Activated naive CD4-positive, alpha-beta T cell (primary cell): ENCODE data around the gene HEPN1.
"Not testable (repeated sequence)": the region's sequence is repeated elsewhere in the genome, so short reads cannot be mapped to it uniquely, and the experiment has no call there.

Experiments
- DNase-seq, 4 experiments: peaks; one replicate each; lab custom pipeline; 2025; lab: John Stamatoyannopoulos, UW

The HEPN1 gene

GRCh38 chr11:124942466-124943253, 23.6 kb downstream of the HEPN1 start:
- DNase-seq: no peak

DNA sequence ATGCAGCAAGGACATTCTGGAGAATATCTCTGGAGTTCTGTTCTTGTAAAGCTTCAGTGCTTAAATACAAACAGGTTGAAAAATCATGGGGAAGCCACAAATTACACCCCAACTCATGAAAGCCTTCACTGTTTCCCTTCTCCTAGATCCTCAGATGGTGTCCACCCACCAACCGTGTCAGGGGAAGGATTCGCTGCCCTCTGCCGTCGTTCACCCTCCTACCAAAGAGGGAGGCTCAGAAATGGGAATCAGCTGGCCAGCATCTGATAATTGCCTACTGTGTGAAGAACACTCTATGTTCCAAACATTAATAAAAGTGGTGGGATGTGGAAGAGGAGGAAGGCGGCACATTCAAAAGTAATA, 24.2 kb downstream of the HEPN1 start:
- no peak for DNase-seq

DNA sequence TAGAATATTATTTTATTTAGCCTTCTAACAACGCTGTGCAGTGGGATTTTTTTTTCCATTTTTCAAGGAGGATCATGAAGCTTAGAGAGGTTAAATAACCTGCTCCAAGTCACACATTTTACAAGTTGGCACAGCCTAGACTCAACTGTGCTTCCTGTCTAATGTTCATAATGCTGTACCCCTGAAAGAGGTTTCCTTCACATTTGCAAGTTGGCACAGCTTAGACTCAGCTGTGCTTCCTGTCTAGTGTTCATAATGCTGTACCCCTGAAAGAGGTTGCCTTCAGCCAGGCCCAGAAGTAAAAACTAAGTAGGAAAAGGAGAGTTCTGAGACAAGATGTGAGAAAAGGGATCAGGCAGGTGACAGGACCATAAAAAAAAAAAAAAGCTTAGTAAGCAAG, 24.7 kb downstream of the HEPN1 start:
- no peak for DNase-seq

GRCh38 chr11:124944565-124944964, 25.5 kb downstream of the HEPN1 start:
- no peak for DNase-seq

- DNase-seq: no peak
Measured at GRCh38 chr11:124945826-124946225, 26.8 kb downstream of the HEPN1 start.

DNA sequence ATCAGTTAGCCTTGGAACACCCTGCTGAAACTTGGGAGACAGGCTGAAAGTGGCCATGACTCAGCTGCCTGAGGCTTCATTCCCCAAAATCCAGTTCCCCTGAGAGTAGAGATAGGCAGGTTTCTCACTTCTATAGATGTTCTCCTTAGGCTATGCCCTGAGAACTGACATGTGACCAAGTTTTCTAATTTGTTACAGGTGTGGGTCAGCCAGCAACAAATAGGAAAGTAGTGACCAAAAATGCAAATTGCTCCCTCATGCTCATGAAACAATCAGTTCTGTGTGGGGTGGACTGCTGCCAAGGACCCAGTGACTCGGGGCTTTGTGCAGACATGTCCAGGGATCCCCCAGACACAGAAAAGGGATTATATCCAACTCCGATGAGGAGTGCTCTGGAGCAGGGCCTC, 27.7 kb downstream of the HEPN1 start:
- no peak for DNase-seq

- DNase-seq: no peak
Measured at GRCh38 chr11:124950601-124951330, 31.7 kb downstream of the HEPN1 start.

DNA sequence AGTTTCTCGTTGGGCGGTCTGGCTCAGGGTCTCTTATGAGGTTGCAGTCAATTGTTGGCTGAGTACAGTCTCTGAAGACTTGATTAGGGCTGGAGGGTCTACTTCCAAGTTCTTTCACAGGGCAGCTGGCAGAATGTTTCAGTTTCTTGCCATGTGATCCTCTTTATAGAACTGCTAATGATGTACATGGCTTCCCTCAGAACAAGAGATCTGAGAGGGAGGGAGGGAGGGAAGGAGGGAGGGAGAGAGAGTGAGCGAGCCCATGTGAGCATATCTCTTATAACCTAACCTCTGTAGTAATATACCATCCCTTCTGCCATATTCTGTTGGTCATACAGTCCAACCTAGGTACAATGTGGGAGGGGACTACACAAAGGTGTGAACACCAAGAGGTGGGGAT, 32.3 kb downstream of the HEPN1 start:
- DNase-seq: no peak

- DNase-seq: peak; percentile 74 to 92 (median 90)
Measured at GRCh38 chr11:124953753-124954589, 34.9 kb downstream of the HEPN1 start, which contains the start of gene CCDC15. Gene CCDC15 (plus strand): TSS chr11:124954202. CDS start chr11:124954733, 531 bp downstream.

GRCh38 chr11:124954590-124954955, 35.5 kb downstream of the HEPN1 start:
- no peak for DNase-seq

DNA sequence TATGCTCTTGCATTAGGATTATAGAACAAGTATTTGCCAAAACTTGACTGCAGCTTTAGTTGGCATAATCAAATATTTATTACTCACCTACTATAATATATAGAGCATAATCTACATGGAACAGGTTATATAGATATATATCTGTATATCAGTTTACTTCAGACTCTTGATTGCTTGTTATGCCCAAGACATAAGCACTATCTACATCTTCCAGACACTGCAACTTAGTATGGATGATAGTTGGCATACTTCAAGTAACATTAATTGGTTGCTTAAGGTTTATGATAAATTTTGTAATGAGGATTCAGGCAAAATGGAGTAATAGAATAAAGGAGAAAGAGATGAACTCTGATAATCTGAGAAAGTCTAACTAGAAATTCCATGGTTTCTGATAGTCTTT, 36.0 kb downstream of the HEPN1 start:
- no peak for DNase-seq

- DNase-seq: no peak
Measured at GRCh38 chr11:124961972-124962609, 43.0 kb downstream of the HEPN1 start.

DNA sequence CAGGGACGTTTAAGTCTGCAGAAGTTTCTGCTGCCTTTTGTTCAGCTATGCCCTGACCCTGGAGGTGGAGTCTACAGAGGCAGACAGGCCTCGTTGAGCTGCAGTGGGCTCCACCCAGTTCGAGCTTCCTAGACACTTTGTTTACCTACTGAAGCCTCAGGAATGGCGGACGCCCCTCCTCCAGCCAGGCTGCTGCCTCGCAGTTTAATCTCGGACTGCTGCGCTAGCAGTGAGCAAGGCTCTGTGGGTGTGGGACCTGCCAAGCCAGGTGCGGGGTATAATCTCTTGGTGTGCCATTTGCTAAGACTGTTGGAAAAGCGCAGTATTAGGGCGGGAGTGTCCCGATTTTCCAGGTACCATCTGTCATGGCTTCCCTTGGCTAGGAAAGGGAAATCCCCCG, 49.1 kb downstream of the HEPN1 start:
- DNase-seq: not testable (repeated sequence)
